B cell (primary cell): Measurements from ENCODE around the gene EFNA2. TPM values are rescaled to one million over a fixed set of nuclear protein-coding genes. Genes with fewer than 3 reads are reported as not detected.
A peak's percentile ranks its signal among the peaks of the same experiment; 100 is the strongest.

Experiments
- ATAC-seq: fragments of 200-7000 bp; cut with Tn5 transposase; one replicate; pipeline ENCODE4 v1.10.0; 2021; ENCODE audit warnings: low read depth, mild to moderate bottlenecking, moderate number of reproducible peaks, moderate library complexity
- CTCF ChIA-PET: fragments of 350-600 bp; sonication (Branson Sonifier 250); formaldehyde crosslinking; loops from one replicate; lab custom pipeline; 2021; ENCODE audit warnings: antibody characterized with exemption, inconsistent platforms; lab: Charles Lee
- POLR2A ChIA-PET: fragments of 350-600 bp; sonication (Branson Sonifier 250); formaldehyde crosslinking; loops from one replicate; lab custom pipeline; 2021; ENCODE audit warnings: antibody characterized with exemption; lab: Charles Lee
- DNase-seq: peaks from one replicate; pipeline ENCODE4 v3.0.0; 2013
- H2AFZ ChIP-seq: 2 replicates; pipeline ENCODE4 v1.6.1; 2012; ENCODE audit warnings: mild to moderate bottlenecking, low read depth, low read length; ENCODE audit not compliant: insufficient read depth, poor library complexity, severe bottlenecking
- H3K27ac ChIP-seq, 2 donors: 1 replicate in 1 of 2; 2 replicates in 1 of 2; pipeline ENCODE4 v1.5.1; 2012 to 2013; ENCODE audit warnings: low read length in 2 of 2, mild to moderate bottlenecking in 2 of 2, moderate library complexity in 1 of 2
- H3K27me3 ChIP-seq, 4 experiments: fragments of 200-600 bp in 1 of 4; sonication (generic) in 1 of 4; replicated peaks in 1 of 4; 1 replicate in 2 of 4; 2 replicates in 2 of 4; pipeline versions ENCODE4 v1.6.1 to v1.7.0; 2013 to 2016; ENCODE audit warnings: low read length in 3 of 4, mild to moderate bottlenecking in 2 of 4, mixed read lengths in 1 of 4, moderate library complexity in 1 of 4; ENCODE audit not compliant: insufficient read depth in 4 of 4, control insufficient read depth in 3 of 4; ENCODE audit errors: control extremely low read depth in 1 of 4
- H3K36me3 ChIP-seq, 2 experiments: replicated peaks in 1 of 2; 1 replicate in 1 of 2; 2 replicates in 1 of 2; pipeline versions ENCODE4 v1.6.1 to v1.7.1; 2013; ENCODE audit warnings: low read length in 1 of 2; ENCODE audit not compliant: insufficient read depth in 2 of 2, control insufficient read depth in 1 of 2; ENCODE audit errors: control extremely low read depth in 1 of 2, extremely low read depth in 1 of 2
- H3K4me1 ChIP-seq, 2 donors: fragments of 200-600 bp in 1 of 2; sonication (generic) in 1 of 2; 1 replicate in 1 of 2; 2 replicates in 1 of 2; pipeline versions ENCODE4 v1.5.1 to v1.6.1; 2013 to 2017; ENCODE audit warnings: low read length in 2 of 2; ENCODE audit not compliant: control insufficient read depth in 2 of 2, insufficient read depth in 2 of 2
- H3K4me2 ChIP-seq: replicated peaks from 2 replicates; pipeline ENCODE3; 2012; ENCODE audit warnings: mild to moderate bottlenecking, low read depth, low read length; ENCODE audit not compliant: poor library complexity, severe bottlenecking
- H3K4me3 ChIP-seq, 5 experiments: fragments of 200-600 bp in 1 of 5; sonication (generic) in 1 of 5; 1 replicate in 3 of 5; 2 replicates in 2 of 5; pipeline versions ENCODE4 v1.5.1 to v1.7.0; 2011 to 2016; ENCODE audit warnings: low read length in 4 of 5, mild to moderate bottlenecking in 4 of 5, low read depth in 2 of 5, control low read depth in 1 of 5, moderate library complexity in 1 of 5; ENCODE audit not compliant: insufficient read depth in 1 of 5; ENCODE audit errors: control extremely low read depth in 1 of 5, extremely low read depth in 1 of 5
- H3K79me2 ChIP-seq: fragments of 200-600 bp; sonication (generic); one replicate; pipeline ENCODE4 v1.6.0; 2016; ENCODE audit warnings: low read length; ENCODE audit not compliant: control insufficient read depth, insufficient read depth
- H3K9ac ChIP-seq: fragments of 200-600 bp; sonication (generic); 2 replicates; pipeline ENCODE4 v1.6.1; 2017; ENCODE audit warnings: mild to moderate bottlenecking, low read length, moderate library complexity
- H3K9me3 ChIP-seq, 3 donors: one replicate each; pipeline versions ENCODE4 v1.6.1 to v1.7.1; 2013; ENCODE audit warnings: low read length in 2 of 3; ENCODE audit not compliant: control insufficient read depth in 2 of 3, insufficient read depth in 1 of 3; ENCODE audit errors: control extremely low read depth in 1 of 3
- H4K20me1 ChIP-seq: 2 replicates; pipeline ENCODE4 v1.6.0; 2012; ENCODE audit warnings: mild to moderate bottlenecking, low read length; ENCODE audit not compliant: insufficient read depth, control insufficient read depth, poor library complexity, severe bottlenecking
- H3K27ac Mint-ChIP-seq: one replicate; pipeline ENCODE4 v1.8.0; 2021; ENCODE audit warnings: mixed read lengths
- H3K27me3 Mint-ChIP-seq: one replicate; pipeline ENCODE4 v1.8.0; 2021; ENCODE audit warnings: mixed read lengths
- H3K4me1 Mint-ChIP-seq: one replicate; pipeline ENCODE4 v1.8.0; 2021; ENCODE audit warnings: mixed read lengths
- H3K4me3 Mint-ChIP-seq: one replicate; pipeline ENCODE4 v1.8.0; 2021; ENCODE audit warnings: mixed read lengths
- H3K9me3 Mint-ChIP-seq: one replicate; pipeline ENCODE4 v1.8.0; 2022; ENCODE audit warnings: mixed read lengths; ENCODE audit not compliant: insufficient read depth
- CTCF ChIP-seq: fragments of 200-600 bp; IDR thresholded peaks from one replicate; pipeline ENCODE4 v1.8.0; 2022; ENCODE audit warnings: antibody characterized with exemption, mild to moderate bottlenecking
- EZH2 ChIP-seq: IDR thresholded peaks from 2 replicates; pipeline ENCODE4 v1.6.1; 2012; ENCODE audit warnings: borderline replicate concordance, low read depth, mild to moderate bottlenecking, moderate library complexity, low read length; ENCODE audit not compliant: insufficient read depth, poor library complexity, severe bottlenecking
- WGBS: methylation state at CpG from one replicate; pipeline ENCODE4 v1.1.5; 2013; ENCODE audit warnings: missing lambda C conversion rate; ENCODE audit not compliant: insufficient coverage; 5-methylcytosine and 5-hydroxymethylcytosine counted together
- intact Hi-C: fragments of 100-400 bp; cut with micrococcal nuclease; formaldehyde crosslinking; loops from one replicate; pipeline ENCODE4 v1.10.0; 2022
- polyA plus RNA-seq: library from polyadenylated mRNA; depleted of rRNA; stranded (reverse); fragments of >200 nt; gene quantifications from 2 replicates; pipeline ENCODE4 v1.2.3, GENCODE V29; 2012
- total RNA-seq, 2 donors: library from RNA; stranded (reverse); fragments of 120-200 nt in 1 of 2; gene quantifications; 1 replicate in 1 of 2; 2 replicates in 1 of 2; pipeline versions ENCODE4 v1.2.3 to v1.2.4, GENCODE V29; 2013 to 2022

Gene EFNA2
- total and polyA plus RNA-seq, 2 donors (not counting 1 experiment from before 2014, with no cell fraction given): not detected

GRCh38 chr19:1315470-1316166, 29.9 kb downstream of the EFNA2 start:
- H3K27ac Mint-ChIP-seq: no peak overlapping the region
- POLR2A ChIA-PET: interaction anchor here (0.6 kb wide), 2 partner anchors 29 to 93 kb away, joined by 3 read pairs; no protein-coding TSS in a partner anchor
- peak; percentile 60 for ATAC-seq

More at GRCh38 chr19:1315470-1316166, 29.9 kb downstream of the EFNA2 start:
- Histone ChIP-seq H3K9me3 (peaks cover 0 to 9% (median 0%) of the 10 kb centered on the region in 3 donors), H3K79me2 (no peaks in the 10 kb centered on the region), H2AFZ (peak overlapping the region; percentile 68), H3K9ac (peak overlapping the region; percentile 15), H3K4me3 (peak overlapping the region in 1 of 5 experiments; percentile 28), H3K27me3 (peaks cover 0 to 57% (median 15%) of the 10 kb centered on the region in 4 experiments), H3K27ac (no peak overlapping the region), H3K36me3 (no peaks in the 10 kb centered on the region), H3K4me2 (peak overlapping the region; percentile 70), H3K4me1 (peaks cover 9 to 12% of the 10 kb centered on the region in 2 donors), H4K20me1 (no peaks in the 10 kb centered on the region)
- peak; percentile 63 for DNase-seq
- H3K4me1 Mint-ChIP-seq: no peaks in the 10 kb centered on the region
- no peaks in the 10 kb centered on the region for H3K9me3 Mint-ChIP-seq
- no peak overlapping the region for H3K4me3 Mint-ChIP-seq
- peaks cover 9% of the 10 kb centered on the region for H3K27me3 Mint-ChIP-seq
- WGBS: 9% methylated on average over 58 of the region's 58 CpGs
- intact Hi-C loops: loop anchor here (5.0 kb wide), 1 partner anchor 57 kb away; no protein-coding TSS in a partner anchor
- TF ChIP-seq EZH2: no peak
- TF ChIP-seq CTCF: peak; percentile 50
- CTCF ChIA-PET: interaction anchor here (0.6 to 2.4 kb wide), 10 partner anchors 11 to 122 kb away, joined by 3 to 26 read pairs (median 4); a partner anchor contains a TSS
